Activated CD4-positive, CD25-positive, alpha-beta regulatory T cell (primary cell): ENCODE data around the gene LYAR.
A peak's percentile ranks its signal among the peaks of the same experiment; 100 is the strongest.

Experiments
- DNase-seq, 4 experiments: peaks; one replicate each; lab custom pipeline; 2025; lab: John Stamatoyannopoulos, UW

The LYAR gene, protein sequence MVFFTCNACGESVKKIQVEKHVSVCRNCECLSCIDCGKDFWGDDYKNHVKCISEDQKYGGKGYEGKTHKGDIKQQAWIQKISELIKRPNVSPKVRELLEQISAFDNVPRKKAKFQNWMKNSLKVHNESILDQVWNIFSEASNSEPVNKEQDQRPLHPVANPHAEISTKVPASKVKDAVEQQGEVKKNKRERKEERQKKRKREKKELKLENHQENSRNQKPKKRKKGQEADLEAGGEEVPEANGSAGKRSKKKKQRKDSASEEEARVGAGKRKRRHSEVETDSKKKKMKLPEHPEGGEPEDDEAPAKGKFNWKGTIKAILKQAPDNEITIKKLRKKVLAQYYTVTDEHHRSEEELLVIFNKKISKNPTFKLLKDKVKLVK

DNA sequence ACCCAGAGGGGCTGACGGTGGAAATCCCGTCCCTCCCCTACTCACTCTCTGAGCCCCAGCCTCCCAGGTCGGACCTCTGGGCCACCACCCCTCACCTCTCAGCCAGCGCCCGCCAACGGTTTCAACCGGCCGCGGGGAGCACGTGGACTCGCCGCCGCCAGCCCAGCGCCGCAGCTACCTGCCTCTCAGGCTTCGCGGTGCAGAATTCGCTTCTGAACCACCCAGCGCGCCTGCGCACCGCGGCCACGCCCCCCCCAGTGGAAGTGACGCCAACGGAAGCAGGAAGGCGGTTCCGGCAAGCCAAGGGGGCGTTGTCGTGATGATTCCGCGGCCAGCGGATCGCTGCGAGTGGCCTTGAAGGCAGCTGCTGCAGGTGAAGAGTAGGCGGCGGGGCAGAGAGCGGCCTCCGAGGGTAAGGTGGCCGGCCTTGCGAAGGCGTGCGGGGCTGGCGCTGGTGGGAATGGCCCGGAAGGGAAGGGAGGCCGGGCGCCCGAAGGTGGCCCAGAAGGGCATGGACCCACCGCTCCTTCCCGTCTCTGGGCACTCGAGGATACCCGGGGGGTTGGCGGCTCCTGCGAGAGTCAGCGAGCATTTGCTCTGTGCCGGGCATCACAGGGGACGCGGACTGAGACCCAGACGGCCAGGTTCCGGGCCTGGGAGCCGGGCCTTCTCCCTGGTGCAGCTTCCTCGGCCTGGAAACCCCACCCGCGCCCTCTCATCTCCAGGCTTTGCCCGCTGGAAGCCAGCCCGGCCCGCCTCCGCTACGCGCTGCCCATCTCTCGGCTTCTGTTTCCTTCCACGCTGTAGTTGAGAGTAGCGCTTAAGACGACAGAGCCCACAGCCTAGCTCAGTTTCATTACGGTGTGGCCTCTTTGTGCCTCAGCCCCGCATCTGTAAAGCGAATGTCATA lies at the start of gene LYAR, which contains the start of gene ZBTB49:
TSS of gene LYAR (minus strand) at position 214 of the 910 bp plus-strand sequence. CDS start 6,412 bp downstream, outside the sequence.
TSS of gene ZBTB49 (plus strand) at position 311 of the 910 bp plus-strand sequence. CDS start 9,695 bp downstream, outside the sequence.
- peak; percentile 90 to 96 (median 95) for DNase-seq

GRCh38 chr4:4339504-4340085 lies 49.6 kb upstream of the LYAR start:
- no peak for DNase-seq

DNA sequence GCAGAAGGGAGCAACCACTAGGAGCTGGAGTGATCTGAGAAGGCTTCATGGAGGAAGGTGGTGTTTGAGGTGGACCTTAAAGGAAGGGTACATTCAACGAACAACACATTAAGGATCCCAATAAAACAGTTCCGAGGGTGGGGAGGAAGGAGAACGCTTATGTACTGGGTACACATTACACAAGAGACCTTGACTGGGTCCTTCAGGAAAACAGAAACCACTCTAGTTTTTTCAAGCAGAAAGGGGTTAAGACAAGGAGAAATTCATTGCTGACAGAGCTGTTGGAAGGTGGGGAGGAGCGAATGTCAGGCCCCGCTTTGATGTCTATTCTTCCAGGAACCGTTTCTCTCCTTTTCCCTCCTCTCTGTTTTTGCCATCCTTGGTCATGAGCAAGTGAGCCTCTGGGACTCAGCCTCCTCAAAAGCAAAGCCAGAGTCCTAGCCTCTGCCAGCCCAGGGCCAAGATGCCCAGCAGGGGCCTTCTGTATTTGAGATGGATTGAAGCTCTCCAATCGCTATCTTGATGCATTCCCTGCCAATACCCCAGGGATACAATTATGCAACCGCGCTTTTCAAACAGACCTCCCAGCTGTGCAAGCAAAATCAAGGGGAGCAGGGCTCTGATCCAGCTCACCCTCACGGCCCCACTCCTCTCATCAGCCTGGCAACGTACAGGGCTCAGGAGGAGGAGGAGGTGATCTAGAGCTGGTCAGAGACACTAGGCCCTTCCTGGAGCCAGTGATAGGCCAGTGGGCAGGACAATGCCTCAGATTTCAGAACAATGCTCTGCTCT lies 48.5 kb upstream of the LYAR start:
- DNase-seq = no peak

DNA sequence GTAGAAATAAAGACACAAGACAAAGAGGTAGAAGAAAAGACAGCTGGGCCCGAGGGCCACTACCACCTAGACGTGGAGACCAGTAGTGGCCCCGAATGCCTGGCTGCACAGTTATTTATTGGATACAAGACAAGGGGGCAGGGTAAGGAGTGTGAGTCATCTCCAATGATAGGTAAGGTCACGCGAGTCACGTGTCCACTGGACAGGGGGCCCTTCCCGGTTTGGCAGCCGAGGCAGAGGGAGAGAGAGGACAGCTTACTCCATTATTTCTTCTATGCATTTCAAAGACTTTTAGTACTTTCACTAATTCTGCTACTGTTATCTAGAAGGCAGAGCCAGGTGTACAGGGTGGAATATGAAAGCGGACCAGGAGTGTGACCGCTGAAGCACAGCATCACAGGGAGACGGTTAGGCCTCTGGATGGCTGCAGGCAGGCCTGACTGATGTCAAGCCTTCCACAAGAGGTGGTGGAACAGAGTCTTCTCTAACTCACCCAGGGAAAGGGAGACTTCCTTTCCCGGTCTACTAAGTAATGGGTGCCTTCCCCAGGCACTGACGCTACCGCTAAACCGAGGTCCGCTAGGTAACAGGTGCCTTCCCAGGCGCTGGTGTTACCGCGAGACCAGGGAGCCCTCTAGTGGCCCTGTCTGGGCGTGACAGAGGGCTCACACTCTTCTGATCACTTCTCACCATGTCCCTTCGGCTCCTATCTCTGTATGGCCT lies 45.0 kb upstream of the LYAR start:
- peak; percentile 37 to 46 (median 41) for DNase-seq

DNA sequence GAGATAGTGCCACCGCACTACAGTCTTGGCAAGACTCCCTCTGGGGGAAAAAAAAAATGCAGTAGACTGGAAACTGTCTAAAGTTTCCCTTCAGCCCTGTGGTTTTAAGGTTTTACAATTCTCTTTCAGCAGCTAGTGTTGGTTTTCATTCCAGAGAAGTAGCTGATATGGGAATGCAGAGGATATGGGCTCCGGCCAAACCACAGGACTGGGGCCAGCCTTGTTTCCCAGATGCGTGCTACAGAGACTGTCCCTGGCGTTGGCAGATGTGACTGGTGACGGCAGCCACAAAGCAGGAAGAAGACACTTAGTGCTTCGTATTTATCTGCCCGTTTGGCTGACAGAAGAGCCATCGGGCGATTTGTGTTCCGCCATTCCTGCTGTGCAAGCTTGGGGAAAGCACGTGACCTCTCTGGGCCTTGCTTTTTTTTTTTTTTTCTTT lies 43.3 kb upstream of the LYAR start:
- no peak for DNase-seq

- DNase-seq = no peak
Measured at GRCh38 chr4:4332529-4332928, 42.6 kb upstream of the LYAR start.

- DNase-seq = no peak
Measured at GRCh38 chr4:4330794-4331193, 40.8 kb upstream of the LYAR start.

GRCh38 chr4:4329496-4329895 lies 39.5 kb upstream of the LYAR start:
- DNase-seq = no peak

- DNase-seq = no peak
Measured at GRCh38 chr4:4328840-4329239, 38.9 kb upstream of the LYAR start.

GRCh38 chr4:4328206-4328605 lies 38.3 kb upstream of the LYAR start:
- no peak for DNase-seq

DNA sequence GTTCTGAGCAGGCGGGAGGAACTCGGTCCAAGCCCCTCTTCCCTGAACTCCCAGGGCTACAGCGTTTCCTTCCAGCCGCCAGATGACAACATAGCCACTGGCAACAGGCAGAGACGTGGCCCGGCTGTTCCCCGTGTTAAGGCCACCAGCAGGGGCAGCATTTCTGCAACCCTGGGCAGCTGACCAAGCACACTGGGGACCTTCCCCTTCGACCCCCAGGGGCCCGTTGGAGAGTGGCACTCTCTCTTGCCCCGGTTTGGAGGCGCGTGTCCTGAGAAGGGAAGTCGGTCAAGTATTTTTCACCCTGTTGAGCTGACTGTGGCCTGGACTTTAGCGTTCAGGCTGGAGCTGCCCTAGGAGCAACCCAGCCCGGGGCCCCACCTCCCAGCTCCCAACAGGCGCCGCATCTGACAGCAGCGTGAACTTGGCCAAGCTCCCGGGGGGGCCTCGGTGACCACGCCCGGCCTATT lies 37.7 kb upstream of the LYAR start:
- no peak for DNase-seq

DNA sequence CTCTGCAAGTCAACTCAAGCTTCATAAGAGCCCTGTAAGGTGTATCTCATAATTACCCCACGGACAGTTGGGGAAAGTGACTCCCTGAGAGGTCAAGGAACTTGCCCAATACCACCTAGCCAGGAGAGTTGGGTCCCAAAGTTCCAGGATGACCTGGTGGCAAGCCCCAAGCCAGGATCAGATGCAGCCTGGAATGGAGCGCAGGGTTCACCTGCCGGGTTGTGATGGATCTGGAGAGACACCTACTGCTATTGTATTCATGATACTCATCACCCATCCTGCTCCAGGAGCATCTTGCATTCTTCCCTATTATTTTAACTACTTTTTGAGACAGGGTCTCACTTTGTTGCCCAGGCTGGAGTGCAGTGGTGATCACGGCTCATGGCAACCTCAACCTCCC lies 36.2 kb upstream of the LYAR start:
- DNase-seq = no peak

DNA sequence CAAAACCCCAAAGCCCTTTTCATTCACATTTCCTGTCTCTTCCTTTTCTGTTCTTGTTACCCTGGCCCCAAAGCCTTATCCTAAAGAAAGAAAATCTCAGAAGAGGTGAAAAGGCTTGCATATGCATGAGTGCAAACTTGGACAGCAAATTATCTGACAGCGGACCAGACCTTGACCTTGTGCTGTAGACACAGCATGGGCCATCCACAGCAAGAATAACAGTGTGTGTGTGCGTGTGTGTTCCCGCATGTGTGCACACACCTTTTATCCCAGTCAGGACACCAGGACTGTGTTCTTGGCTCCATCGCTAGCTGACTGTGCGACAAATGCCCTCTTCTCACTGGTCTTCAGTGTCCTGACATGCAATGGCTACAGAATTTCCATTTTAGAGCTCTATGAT lies 35.4 kb upstream of the LYAR start:
- no peak for DNase-seq

DNA sequence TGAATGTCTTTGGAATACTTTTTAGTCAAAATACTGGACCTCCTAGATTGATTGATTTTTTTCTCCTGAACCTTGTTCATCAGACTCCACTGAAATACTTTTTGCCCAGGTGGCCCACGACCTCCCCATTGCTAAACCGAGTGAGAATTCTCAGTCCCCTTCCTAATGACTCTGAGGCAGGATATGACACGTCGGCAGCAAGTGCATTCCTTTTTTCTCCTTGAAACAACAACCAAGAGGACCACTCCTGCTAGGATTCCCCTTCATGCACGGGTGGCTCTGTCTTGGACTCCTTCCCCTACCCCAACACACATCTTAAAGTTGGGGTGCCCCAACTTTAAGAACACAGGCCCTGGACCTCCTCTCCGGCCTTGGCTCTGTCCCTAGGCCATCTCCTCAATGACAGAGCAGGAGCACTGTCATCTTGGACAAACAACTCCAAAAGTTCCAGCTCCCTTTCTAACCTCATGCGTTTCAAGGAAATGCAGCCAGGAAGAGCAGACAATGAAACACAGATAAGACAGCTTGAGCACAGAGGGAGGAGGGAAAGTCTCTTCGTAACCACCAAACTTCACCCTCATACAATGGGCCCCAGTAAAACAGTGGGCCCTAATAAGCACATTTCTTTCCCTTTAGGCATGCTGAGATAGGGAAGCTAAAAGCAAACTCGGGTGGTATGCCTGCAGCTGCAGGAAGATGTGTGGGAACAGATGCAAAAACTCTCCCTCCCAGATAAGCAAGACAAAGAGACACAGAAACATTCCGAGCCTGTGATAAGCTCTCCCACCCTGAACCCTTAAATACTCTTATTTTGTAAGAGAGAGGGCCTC lies 34.0 kb upstream of the LYAR start:
- no peak for DNase-seq

DNA sequence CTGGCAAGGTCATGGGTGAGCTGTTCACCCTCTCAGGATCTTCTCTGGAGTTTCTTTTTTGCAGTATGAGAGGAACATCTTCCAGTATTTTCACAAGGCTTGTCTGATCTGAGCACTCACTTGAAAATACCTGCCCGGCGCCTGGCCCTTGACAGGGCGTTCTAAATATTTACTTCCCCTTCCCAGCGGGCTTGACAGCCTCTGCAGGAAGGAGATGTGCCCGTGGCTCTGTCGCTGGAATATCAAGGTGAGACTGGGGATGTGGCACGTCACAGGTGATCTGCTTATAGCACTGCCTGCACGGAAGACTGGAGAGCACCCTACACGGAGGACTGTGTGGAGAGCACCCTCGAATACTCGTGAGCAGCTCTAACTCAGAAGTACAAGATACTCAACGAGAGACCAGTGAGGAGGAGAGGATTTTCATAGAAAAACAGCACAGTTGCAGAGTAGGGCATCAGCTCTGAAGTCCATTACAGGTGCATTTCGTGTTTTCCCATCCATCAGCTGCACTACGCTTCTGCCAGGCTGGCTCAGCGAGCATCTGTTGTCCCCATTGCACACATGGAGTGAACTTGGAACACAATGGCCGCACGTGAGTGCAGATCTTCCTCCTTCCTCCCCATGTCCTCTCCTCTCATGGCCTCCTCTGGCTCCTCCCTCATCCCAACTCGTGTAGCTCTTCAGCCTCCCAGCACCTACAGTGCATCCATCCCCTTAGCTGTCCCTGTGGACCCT lies 32.2 kb upstream of the LYAR start:
- DNase-seq = no peak

GRCh38 chr4:4320951-4321714 lies 31.2 kb upstream of the LYAR start:
- no peak for DNase-seq

DNA sequence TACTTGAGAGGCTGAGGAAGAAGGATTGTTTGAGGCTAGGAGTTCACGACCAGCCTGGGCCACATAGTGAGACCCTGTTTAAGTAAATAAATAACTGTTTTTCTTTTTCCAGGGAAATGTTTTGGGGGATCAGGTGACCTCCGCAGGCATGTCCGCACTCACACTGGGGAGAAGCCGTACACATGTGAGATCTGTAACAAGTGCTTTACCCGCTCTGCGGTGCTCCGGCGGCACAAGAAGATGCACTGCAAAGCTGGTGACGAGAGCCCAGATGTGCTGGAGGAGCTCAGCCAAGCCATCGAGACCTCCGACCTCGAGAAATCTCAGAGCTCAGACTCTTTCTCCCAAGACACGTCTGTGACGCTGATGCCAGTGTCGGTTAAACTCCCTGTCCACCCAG lies 30.6 kb upstream of the LYAR start:
- no peak for DNase-seq

DNA sequence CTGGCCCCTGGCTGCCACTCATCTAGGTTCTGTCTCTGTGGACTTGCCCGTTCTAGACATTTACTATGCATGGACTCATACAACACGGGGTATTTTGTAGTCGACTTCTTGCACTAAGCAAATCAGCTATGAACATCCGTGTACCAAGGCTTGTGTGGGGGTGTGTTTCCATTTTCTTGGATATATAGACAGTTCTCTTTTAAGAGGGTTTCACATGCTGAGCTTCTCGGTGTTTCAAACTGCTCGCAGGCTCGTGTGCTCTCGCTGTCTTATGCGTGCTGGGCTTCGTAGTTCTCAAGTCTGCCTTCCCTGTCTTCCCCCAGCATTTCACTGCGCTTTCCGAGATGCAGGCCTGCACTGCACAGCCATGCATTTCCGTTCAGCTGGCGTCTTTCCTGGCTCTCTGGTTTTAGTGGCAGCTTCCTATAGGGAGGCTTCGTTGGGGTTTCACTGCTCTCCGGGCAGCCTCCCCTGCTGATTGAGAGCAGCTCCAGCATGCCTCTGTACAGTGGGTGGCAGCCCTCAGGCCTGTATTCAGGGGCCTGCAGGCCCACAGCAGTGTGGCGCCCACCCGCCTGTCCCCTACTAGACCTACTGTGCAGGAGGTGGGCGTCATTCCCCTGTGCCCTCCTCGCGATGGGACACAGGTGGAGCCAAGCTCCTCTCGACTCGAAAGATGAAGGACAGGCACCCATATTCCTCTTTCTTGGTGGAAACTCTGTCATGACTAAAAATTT lies 27.7 kb upstream of the LYAR start:
- DNase-seq = no peak
